Suppressor macrophage (primary cell): ENCODE results near the gene SDCBP2.
A peak's percentile ranks its signal among the peaks of the same experiment; 100 is the strongest.

Experiments used
- DNase-seq, 4 experiments: peaks; one replicate each; pipeline ENCODE4 v3.0.0-alpha.2; 2020 to 2022
- total RNA-seq, 17 experiments: gene quantifications; one replicate each; lab custom pipeline; 2026; ENCODE audit warnings: mixed read lengths in 6 of 17, inconsistent platforms in 3 of 17; lab: John Stamatoyannopoulos, UW

The SDCBP2 gene, protein sequence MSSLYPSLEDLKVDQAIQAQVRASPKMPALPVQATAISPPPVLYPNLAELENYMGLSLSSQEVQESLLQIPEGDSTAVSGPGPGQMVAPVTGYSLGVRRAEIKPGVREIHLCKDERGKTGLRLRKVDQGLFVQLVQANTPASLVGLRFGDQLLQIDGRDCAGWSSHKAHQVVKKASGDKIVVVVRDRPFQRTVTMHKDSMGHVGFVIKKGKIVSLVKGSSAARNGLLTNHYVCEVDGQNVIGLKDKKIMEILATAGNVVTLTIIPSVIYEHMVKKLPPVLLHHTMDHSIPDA
- 0.08 to 1.1 (median 0.26) reads per million in 17 experiments for total RNA-seq

DNA sequence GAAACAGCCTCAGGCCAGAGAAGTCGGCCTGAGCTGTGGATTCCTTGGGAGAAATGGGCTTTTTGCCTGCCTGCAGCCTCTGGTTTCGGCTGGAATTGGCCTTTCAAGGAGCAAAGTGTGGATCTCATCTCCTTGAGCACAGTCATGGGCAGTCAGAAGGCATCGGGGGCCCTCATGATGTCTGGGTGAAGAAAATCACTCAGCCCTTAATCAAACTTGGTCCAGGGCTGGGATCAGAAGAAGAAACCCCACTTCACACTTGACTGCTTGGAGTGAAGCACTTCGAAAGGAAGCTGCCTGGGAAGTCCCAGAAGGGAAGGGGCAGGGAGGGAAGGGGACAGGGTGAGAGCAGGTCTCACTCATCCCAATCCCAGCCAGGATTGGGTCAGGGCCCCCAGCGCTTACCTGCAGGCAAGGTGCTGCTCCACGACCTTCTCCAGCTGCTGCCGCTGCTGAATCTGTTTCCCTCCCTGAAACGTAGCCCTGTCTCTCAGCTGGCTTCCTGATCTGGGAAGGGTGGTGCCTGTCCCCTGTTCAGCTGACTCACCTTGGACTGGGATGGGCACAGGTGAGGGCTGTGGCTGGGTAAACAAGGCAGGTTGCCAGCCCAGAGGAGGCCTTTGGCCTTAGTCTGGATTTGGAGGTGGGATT, at the start of gene SDCBP2:
TSS of gene SDCBP2 (minus strand) at position 460 of the 651 bp plus-strand sequence. CDS start 8,723 bp downstream, outside the sequence.
- DNase-seq, result no peak

DNA sequence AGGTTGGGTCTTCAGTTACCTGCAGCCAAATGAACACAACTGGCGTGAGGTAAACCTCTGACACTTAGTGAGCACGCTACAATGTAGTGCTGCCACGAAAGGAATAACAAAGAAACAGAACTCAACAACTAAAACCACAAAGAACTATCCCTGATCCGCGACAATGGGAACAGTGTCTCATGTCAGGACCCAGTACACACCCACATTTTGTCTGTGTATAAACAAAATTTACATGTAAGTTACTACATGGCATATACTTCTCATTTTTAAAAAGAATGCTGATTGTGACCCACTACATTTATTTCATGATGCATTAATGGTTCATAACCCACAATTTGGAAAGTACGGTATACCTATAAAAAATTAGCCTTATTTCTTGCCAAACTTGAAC, 49.8 kb upstream of the SDCBP2 start:
- DNase-seq, result peak in 3 of 4 experiments; percentile 25 to 52 (median 40)

DNA sequence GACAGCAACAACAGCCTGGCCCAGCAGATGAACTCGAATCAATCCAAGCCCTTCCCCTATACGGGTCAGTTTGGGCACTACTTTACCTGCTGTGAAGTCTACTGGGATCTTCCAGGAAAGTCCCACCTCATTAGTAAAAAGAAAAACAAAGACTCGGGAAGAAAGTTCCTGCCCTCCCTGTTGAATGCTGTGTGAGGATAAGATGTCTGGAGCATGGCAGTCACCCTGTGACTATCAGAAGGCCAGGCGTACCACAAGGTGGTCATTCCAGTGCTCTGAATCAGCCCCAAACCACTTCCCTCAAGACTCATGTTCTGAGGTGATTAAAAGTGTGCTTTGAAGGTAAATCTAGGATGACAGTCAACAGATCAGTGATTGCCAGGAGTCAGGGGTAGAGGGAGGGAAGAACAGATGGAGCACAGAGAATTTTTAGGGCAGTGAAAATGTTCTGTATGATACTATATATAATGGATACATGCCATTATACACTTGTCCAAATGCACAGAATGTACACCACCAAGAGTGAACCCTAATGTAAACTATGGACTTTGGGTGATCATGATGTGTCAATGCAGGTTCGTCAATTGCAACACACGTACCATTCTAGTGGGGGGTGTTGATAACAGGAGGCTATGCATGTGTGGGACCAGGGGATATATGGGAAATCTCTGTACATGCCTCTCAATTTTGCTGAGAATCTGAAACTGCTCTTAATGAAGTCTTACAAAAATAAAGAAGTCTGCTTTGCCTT, 49.2 kb upstream of the SDCBP2 start:
- no peak for DNase-seq

DNA sequence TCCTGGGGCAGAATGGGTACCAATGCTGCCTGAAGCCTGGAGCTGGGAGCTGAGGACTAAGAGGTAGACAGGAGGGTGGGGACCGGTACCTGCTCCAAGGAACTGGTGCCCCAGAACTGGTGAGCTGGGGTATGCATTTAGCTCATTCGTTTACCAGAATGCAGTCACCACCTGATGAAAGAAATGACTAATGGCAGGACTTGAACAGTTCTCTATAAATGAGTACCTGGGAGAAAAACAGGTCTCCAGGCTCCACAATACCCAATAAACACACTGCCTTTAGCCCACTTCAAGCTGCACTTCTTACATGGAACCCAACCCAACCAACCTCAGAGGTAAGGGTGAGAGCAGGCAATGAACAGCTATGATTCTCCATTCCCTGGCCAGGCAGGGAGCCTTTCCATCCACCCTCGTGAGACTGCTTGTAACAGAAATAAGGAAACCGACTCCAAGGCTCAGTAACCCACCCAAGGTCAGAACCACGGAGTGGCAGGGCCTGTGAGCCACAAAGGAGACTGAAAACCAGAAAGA, 48.5 kb upstream of the SDCBP2 start:
- no peak for DNase-seq

DNA sequence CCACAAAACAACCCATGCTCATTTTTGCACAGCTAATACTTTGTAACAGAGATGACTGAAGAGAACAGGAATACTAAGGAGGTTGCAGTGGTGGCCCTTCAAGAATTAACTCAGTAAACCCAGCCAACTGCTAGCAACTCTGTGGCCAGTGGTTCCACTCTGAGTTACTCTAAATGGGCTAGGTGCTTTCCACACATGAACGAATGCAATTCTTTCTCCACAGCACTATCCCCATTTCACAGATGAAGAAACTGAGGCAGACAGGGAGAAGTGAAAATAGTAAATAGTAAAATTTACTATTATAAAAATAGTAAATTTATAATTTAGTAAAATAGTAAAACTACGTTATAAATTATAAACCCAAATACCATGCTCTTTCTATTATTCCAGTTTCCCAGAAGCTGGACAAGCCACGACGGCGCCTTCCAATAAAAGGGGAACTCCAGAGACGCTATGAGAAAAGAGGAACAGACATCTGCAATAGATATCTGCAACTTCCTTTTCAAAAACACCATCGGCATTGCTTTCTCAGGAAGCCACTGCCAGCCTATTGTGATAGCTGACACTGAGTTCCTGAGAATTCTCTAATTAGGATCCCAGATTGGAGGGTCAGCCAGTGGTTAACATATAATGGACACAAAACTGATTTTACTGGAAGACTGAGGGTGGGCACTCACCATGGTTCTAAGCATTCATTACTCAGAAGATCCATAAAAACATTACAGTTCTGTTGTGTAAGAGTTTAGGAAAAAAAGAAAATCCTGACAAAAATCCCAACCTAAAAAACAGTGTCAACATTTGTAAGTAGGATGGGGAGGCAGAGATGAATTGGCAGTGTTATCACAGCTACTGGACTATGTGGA, 47.7 kb upstream of the SDCBP2 start:
- peak; percentile 80 to 93 (median 88) for DNase-seq

DNA sequence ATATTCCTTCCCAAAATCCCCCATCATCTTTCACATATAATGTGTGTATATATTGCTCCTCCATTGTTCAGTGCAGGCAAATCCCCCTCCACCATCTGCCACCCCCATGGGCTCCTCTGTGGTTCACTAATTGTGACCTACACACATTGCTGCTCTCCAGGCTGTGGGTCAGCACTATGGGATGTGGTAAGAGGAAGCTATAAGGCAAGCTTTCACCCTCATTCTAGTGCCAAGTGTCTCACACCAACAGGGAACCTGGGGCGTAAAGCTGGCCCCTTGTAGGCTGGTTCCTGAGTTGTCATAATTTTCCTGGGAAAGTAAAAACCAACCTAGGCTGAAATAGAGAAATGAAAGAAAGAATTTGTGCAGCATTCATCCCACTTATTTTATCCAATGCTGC, 47.1 kb upstream of the SDCBP2 start:
- DNase-seq, result peak; percentile 70 to 88 (median 80)

DNA sequence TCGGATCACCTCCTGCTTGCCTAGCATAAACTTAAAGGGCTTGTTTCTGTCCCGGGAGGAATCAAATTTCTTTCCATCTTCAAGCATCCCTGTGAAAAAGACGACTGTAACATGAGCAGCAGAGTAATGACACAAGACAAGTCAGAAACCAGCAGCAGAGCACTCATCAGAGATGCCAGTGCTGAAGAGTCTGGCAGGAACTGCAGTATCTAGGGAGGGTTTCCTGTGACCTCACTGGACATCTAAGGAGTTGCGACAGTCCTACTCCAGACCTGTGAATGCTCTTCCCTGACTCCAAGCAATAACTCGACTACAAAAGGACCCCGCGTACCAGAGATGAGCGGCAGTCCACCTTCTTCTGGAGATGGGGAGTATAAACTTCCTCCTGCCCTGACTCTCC, 46.6 kb upstream of the SDCBP2 start:
- peak; percentile 52 to 74 (median 64) for DNase-seq

DNA sequence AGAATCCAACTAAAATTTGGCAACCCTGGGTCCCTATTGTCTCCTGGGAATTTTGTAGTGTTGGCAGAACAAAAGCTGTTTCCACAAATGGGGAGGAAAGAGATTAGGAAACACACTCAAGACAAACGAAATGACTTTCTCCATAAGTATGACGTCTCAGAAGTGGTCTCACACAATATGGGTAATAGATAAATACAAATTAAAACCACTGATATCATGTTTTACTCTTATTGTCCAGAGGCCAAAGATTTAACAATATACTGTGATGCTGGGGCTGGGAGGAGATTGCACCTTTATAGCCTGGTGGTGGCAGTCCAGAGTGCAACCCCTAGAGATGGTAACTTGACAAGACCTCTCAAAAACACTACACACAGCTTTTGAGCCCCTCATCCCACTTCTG, 45.3 kb upstream of the SDCBP2 start:
- DNase-seq, result no peak

DNA sequence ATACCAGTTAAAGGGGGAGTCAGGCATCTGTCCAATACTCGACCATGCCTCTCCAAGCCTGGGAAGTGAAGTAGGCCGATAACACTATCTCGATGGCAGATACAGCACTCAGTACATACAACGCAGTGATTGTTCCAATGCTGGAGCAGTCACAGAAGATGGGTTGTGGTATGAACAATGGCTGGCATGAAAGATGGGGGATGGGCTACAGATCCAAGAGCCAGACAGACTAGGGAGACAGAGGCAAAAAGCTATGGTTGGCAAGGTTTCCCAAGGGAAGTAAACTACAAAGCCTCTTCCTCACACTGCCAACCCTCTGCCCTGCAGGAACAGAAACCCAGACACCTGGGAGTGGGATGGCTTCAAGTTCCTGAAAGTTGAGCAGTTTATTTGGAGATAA, 44.7 kb upstream of the SDCBP2 start:
- peak in 1 of 4 experiments; percentile 12 for DNase-seq

DNA sequence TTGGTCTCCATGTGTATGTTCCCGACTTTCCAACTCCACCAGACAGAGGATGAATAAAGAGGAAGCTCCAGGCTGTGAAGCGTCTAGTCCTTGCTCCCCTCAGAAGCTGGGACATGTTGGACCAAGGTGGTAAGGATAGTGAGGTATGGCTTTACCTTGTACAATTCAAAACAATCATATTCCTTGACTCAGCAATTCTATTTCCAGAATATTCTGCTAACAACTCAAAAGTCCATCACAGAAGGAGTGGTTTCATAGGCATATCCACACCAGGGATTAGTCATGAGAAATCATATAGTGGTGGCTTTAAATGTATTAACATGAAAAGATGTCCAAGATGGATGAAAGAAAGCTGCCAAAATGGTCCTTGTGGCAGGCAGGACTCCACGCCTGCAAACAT, 44.1 kb upstream of the SDCBP2 start:
- DNase-seq, result no peak

DNA sequence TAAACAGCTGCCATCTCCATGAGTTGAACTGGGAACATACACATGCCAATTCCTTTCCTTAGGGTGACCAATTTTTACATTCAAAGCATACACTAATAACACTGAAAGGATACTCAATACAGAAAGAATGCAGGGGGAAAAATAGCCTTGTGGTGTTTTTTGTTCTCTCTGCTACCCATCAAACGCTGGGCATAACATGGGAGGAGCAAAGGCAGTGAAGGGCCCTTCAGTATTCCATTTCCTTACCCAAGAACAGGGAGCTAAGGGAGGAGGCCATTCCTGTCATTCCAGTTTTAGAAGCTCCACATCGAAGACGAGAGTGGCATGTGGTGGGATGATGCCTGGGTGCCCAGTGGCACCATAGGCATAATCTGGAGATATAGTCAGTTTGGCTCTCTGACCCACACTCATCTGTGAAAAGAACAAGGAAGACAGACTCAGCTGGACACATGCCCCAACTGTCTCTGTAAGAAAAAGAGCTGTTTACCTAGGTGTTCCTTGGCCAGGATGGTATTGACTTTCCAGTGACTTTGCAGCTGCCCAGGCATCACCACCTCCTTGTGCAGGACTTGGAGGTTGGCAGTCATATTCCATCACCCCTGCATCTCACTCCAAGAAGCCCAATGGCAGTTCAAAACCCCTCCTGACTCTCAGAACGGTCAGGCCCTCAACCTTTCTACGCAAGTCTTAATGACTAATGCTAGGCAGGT, 43.0 kb upstream of the SDCBP2 start:
- DNase-seq, result no peak

DNA sequence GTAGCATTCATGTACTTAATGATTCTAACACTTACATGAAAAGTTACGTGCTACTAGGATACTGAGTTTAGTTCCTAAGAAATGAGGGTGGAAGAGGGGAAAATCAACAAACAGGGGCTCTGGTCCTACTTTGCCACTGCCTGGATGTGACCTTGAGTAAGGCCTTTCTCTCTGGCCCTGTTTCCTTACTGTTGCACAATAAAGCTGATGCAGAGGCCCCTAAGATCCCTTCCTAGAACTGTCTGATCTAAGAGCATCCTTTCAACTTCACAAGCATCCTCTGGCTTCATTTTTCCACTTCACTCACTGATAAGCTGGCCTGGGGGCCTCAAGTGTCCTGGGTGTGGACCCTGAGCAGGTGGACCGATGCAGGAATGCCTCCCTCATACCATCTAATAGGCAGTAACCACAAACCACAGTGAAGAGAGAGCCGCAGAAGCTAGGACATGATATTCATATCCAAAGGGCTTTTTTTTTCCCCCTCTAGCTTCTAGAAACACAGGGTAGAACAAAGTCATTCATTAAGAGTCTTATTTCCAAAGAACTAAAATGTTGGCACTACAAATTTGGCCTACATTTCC, 42.4 kb upstream of the SDCBP2 start:
- no peak for DNase-seq

DNA sequence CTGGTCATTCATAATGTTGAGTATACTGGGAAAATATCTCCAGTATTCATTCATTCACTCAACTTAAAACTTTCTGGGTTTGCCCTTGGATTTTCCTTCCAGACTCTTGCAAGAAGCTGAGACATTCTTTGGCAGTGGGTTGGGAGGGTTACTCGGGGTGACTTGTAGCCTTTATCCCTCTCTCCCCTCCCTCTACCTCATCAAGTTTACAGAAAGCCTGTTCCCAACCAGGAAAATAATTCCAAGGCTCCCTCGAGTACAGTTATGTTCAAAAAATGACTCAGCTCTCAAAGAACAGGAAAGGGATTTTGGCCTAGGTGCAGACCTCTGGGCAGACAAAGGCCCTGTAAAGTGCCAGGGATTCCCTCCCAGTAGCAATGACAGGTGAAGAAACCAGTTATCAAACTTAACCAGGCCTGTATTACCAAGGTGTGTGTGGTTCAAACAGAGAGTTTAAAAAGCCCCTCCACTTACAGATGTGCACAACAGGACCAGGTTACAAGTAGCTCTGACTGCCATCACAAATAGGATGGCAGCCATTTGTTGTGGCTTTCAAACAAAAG, 41.7 kb upstream of the SDCBP2 start:
- no peak for DNase-seq

DNA sequence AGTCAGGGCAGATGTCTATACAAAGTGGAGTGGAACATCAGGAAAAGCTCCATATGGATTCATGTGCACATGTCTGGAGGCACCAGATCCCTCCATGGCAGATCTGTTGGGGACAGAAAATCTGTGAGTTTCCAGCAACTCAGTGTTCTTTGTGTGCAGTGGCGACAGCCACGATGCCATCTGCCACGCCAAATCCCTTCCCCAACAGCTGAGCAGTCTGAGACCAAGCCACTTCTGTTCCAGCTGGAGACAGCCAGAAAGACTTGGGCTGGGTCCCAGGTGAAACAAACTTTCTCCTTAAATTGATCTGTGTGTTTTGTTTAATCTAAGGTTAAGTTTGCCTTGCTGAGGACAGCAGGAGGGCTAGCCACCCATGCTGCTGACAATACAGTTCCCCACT, 41.0 kb upstream of the SDCBP2 start:
- DNase-seq, result no peak

DNA sequence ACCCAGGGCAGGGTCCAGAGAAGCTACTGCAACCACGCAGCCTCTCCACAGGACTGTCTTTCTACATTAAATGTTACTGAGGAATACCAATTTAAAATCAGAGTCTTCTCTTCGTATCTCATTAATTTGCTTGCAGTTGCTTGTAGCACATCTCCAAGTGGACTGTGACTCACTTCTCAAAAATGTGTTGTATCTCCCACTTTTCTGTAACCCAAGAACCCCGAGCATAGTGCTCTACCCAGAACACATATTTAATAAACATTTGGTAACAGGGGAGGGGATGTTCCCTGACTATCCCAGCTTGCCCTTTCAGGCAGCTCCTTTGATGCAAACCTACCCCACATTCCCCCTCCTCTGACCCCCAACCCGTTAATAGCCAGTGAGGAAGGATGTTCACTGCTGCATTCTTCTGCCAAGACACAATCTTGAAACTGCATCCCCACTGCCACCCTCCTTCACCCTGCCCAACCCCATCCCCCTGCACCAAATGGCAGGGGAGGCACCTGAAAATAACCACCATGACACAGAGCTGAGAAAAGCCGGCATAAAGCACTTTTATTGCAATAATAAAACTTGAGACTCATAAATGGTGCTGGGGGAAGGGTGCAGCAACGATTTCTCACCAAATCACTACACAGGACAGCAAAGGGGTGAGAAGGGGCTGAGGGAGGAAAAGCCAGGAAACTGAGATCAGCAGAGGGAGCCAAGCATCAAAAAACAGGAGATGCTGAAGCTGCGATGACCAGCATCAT, 39.7 kb upstream of the SDCBP2 start:
- no peak for DNase-seq

DNA sequence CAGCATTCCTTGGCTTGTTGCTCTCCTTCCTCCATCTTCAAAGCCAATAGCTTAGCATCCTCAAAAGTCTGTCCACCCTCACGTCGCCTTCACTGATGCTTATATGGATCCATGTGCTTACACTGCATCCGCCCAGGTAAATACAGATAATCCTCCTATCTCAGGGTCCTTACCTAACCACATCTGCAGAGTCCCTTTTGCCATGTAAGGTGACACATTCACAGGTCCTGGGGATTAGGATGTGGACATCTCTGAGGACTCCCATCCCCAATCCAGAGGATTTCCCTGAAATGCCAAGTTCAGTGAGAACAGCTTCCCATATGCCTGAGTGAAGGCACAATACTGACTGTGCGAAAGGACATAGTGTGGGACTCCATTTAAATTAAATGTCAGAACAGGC, 38.5 kb upstream of the SDCBP2 start:
- DNase-seq, result no peak

DNA sequence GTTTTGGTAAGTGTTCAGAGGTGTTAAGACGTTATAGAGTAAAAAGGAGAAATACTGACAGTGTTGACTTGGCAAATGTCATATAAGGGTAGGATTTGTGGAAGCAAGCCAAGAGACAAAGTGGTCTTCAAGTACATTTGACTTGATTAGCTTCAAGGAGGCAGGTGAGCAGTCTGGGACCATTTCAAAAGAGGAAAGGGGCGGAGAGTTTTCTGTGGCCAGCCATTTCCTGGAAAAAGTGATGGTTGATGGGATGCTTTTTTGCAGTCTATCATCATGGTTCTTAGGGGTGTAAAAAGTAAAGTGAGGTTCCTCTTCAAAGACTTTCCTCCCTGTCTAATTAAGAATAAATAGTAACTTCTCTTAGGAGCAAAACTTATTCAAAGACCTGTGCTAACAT, 35.2 kb upstream of the SDCBP2 start:
- DNase-seq, result no peak

DNA sequence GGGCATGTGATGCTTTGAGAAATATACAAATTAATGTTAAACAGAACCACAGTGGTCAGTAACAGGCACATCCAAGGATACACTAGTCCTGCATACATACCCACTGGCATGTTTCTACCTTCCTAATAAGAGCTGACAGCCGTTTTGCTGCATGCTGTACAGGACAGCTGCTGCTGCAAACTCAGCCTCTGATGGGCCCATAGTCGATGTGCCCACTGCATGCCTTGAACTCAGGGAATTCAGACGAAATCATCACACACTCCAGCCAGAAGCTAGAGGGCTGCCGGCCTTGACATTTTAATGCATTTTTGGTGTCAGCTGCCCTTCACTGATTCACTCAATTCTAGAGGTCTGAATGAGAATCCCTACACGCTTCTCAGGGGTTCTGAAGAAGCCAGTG, 34.6 kb upstream of the SDCBP2 start:
- DNase-seq, result no peak

DNA sequence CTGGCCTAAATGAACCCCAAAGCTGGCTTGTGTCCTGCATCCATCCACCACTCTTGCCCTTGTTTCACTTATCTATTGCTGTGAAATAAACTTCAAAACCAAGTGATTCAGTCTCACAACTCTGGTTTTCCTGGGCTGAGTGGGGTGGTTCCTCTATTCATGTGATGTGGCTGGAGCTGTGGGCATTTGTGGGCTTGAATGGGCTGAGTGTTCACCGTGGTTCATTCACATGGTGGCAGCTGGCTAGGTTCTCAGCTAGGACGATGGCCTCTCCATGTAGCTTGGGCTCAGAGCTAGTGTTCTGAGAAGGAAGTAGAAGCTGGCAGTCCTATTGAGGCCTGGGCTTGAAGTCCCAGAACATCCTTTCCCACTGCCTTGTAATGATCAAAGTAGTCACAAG, 33.5 kb upstream of the SDCBP2 start:
- DNase-seq, result peak in 3 of 4 experiments; percentile 45 to 49 (median 45)
